ENCODE results near the gene THAP12.

GRCh38 chr11:76336597-76336996, 44.3 kb downstream of the THAP12 start:
- TF ChIP-seq, protein P1, sequence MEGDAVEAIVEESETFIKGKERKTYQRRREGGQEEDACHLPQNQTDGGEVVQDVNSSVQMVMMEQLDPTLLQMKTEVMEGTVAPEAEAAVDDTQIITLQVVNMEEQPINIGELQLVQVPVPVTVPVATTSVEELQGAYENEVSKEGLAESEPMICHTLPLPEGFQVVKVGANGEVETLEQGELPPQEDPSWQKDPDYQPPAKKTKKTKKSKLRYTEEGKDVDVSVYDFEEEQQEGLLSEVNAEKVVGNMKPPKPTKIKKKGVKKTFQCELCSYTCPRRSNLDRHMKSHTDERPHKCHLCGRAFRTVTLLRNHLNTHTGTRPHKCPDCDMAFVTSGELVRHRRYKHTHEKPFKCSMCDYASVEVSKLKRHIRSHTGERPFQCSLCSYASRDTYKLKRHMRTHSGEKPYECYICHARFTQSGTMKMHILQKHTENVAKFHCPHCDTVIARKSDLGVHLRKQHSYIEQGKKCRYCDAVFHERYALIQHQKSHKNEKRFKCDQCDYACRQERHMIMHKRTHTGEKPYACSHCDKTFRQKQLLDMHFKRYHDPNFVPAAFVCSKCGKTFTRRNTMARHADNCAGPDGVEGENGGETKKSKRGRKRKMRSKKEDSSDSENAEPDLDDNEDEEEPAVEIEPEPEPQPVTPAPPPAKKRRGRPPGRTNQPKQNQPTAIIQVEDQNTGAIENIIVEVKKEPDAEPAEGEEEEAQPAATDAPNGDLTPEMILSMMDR (IDR thresholded peaks at IDR 0.05), result no peak
- TF ChIP-seq POLR2A (IDR thresholded peaks at IDR 0.05), result no peak

All from heart left ventricle (tissue), 13 donors.